GM12878 (cell line): Measurements from ENCODE around the gene ACVR1B. TPM values are rescaled to one million over a fixed set of nuclear protein-coding genes. Genes with fewer than 3 reads are reported as not detected.

Experiments
- ATAC-seq: fragments of 200-7000 bp; cut with Tn5 transposase; 3 replicates; pipeline ENCODE4 v1.9.1; 2020; ENCODE audit warnings: mild to moderate bottlenecking, moderate library complexity
- BruUV-seq: library from RNA; stranded (reverse); fragments of 400-500 nt; replicated peaks from 2 replicates; lab custom pipeline; 2021; lab: Mats Ljungman, UMichigan
- CTCF ChIA-PET: fragments of 300-600 bp; sonication (Branson Sonifier 250); formaldehyde crosslinking; extraction: SDS; loops from one replicate; lab custom pipeline; 2021; ENCODE audit warnings: inconsistent platforms; lab: Yijun Ruan, JAX
- POLR2A ChIA-PET: fragments of 350-600 bp; formaldehyde crosslinking; extraction: SDS; loops from one replicate; lab custom pipeline; 2021; ENCODE audit warnings: inconsistent platforms; lab: Charles Lee
- RAD21 ChIA-PET: fragments of 300-600 bp; sonication (Branson Sonifier 250); formaldehyde crosslinking; loops from one replicate; lab custom pipeline; 2023; ENCODE audit warnings: antibody characterized with exemption; ENCODE audit not compliant: unreplicated experiment; lab: Charles Lee
- SMC1A ChIA-PET: fragments of 300-600 bp; sonication (Branson Sonifier 250); formaldehyde crosslinking; loops from one replicate; lab custom pipeline; 2023; ENCODE audit not compliant: unreplicated experiment, uncharacterized antibody; lab: Charles Lee
- DNase-seq: peaks from one replicate; pipeline ENCODE4 v3.0.0-alpha.2; 2011; ENCODE audit warnings: low read depth, low spot score
- FAIRE-seq: peaks from 3 replicates; lab custom pipeline; 2011; peaks lifted over from hg19 to GRCh38; lab: Jason Lieb, UNC
- H2AFZ ChIP-seq: 2 replicates; pipeline ENCODE4 v1.6.0; 2011; ENCODE audit warnings: low read depth, low read length, control low read depth; ENCODE audit not compliant: control insufficient read depth
- H3K27ac ChIP-seq: 2 replicates; pipeline ENCODE4 v1.5.1; 2011; ENCODE audit warnings: control low read depth; ENCODE audit not compliant: control insufficient read depth, insufficient read depth
- H3K27me3 ChIP-seq, 2 experiments: replicated peaks in 1 of 2; 2 replicates each; pipeline versions ENCODE4 v1.6.0 to v1.6.1; 2011; ENCODE audit warnings: low read length in 1 of 2; ENCODE audit not compliant: control insufficient read depth in 2 of 2, insufficient read depth in 2 of 2
- H3K36me3 ChIP-seq, 2 experiments: 2 replicates each; pipeline ENCODE4 v1.5.1; 2011; ENCODE audit warnings: low read length in 1 of 2; ENCODE audit not compliant: control insufficient read depth in 2 of 2, insufficient read depth in 2 of 2
- H3K4me1 ChIP-seq: 2 replicates; pipeline ENCODE4 v1.6.1; 2011; ENCODE audit warnings: mild to moderate bottlenecking, low read length, moderate library complexity, mixed read lengths; ENCODE audit not compliant: control insufficient read depth, insufficient read depth
- H3K4me2 ChIP-seq: 2 replicates; pipeline ENCODE4 v1.6.0; 2011; ENCODE audit warnings: control low read depth; ENCODE audit not compliant: control insufficient read depth, insufficient read depth
- H3K4me3 ChIP-seq: fragments of 200-600 bp; sonication (generic); 2 replicates; pipeline ENCODE4 v1.5.1; 2016
- H3K79me2 ChIP-seq: 2 replicates; pipeline ENCODE4 v1.6.0; 2011; ENCODE audit warnings: low read length; ENCODE audit not compliant: control insufficient read depth, insufficient read depth
- H3K9ac ChIP-seq: 2 replicates; pipeline ENCODE4 v1.8.0; 2011; ENCODE audit warnings: low read length, control low read depth, mixed read lengths; ENCODE audit not compliant: control insufficient read depth, insufficient read depth
- H3K9me3 ChIP-seq: replicated peaks from 3 replicates; pipeline ENCODE4 v1.5.1; 2011; ENCODE audit warnings: mild to moderate bottlenecking, low read length; ENCODE audit not compliant: control insufficient read depth, insufficient read depth
- H4K20me1 ChIP-seq: 2 replicates; pipeline ENCODE4 v1.6.0; 2011; ENCODE audit not compliant: control insufficient read depth, insufficient read depth
- CHD1 ChIP-seq: IDR thresholded peaks from 2 replicates; pipeline ENCODE4 v1.6.1; 2012; ENCODE audit warnings: low read depth, low read length, improper control_type of control experiment
- CHD2 ChIP-seq: IDR thresholded peaks from 2 replicates; pipeline ENCODE4 v1.6.1; 2011; ENCODE audit warnings: low read depth, low read length, improper control_type of control experiment, borderline replicate concordance
- CREM ChIP-seq: IDR thresholded peaks from 2 replicates; pipeline ENCODE4 v1.6.1; 2014; ENCODE audit warnings: antibody characterized with exemption, low read depth
- GATAD2B ChIP-seq: fragments of 450-650 bp; conservative IDR thresholded peaks from 2 replicates; pipeline ENCODE4 v1.6.1; 2017; ENCODE audit warnings: low read depth, mild to moderate bottlenecking, moderate library complexity
- HDAC6 ChIP-seq: fragments of 200-600 bp; sonication (generic); IDR thresholded peaks from one replicate; pipeline ENCODE4 v1.8.0; 2017; ENCODE audit warnings: antibody characterized with exemption; ENCODE audit not compliant: unreplicated experiment
- NR2C1 ChIP-seq: fragments of 450-650 bp; IDR thresholded peaks from 2 replicates; pipeline ENCODE4 v1.6.1; 2017; ENCODE audit warnings: antibody characterized with exemption, mild to moderate bottlenecking, moderate library complexity
- RAD21 ChIP-seq: IDR thresholded peaks from 2 replicates; pipeline ENCODE4 v1.6.1; 2011; ENCODE audit warnings: mild to moderate bottlenecking, low read depth, low read length, moderate library complexity; ENCODE audit not compliant: insufficient read depth
- RB1 ChIP-seq: fragments of 450-650 bp; formaldehyde crosslinking; IDR thresholded peaks from 2 replicates; pipeline ENCODE4 v1.6.1; 2017; ENCODE audit warnings: mild to moderate bottlenecking, borderline replicate concordance
- SMC3 ChIP-seq: IDR thresholded peaks from 2 replicates; pipeline ENCODE4 v1.6.1; 2011; ENCODE audit warnings: low read length, improper control_type of control experiment, borderline replicate concordance
- TCF12 ChIP-seq: IDR thresholded peaks from 2 replicates; pipeline ENCODE4 v1.6.1; 2011; ENCODE audit warnings: low read depth, mild to moderate bottlenecking, low read length
- ZBTB40 ChIP-seq: fragments of 450-650 bp; IDR thresholded peaks from 2 replicates; pipeline ENCODE4 v1.6.1; 2016; ENCODE audit warnings: mild to moderate bottlenecking, moderate library complexity, borderline replicate concordance
- WGBS: methylation state at CpG from one replicate; pipeline ENCODE4 v1.1.6; 2016; ENCODE audit warnings: low lambda C conversion rate; ENCODE audit not compliant: insufficient replicate concordance, insufficient coverage; ENCODE audit errors: missing lambda C conversion rate; 5-methylcytosine and 5-hydroxymethylcytosine counted together
- in situ Hi-C: fragments of 300-500 bp; cut with MboI; formaldehyde crosslinking; loops from 9 replicates; pipeline ENCODE4 v1.14.3; 2018; ENCODE audit warnings: mixed read lengths
- intact Hi-C: fragments of 100-400 bp; cut with micrococcal nuclease; formaldehyde crosslinking; loops from one replicate; pipeline ENCODE4 v1.14.2; 2022; ENCODE audit not compliant: unreplicated experiment
- polyA plus RNA-seq, 11 experiments: library from polyadenylated mRNA; depleted of rRNA in 4 of 11; unstranded in 6 of 11; stranded (reverse) in 5 of 11; fragments of >200 nt; fragmentation: Nextera tagmentation in 4 of 11; fragmentation: Illumina TruSeq in 1 of 11; extraction: Ambion mirVana in 4 of 11; extraction: Trizol in 1 of 11; gene quantifications; 1 replicate in 1 of 11; 2 replicates in 10 of 11; pipeline versions ENCODE4 v1.2.1 to v1.2.3, GENCODE V29; 2011 to 2016; ENCODE audit warnings: inconsistent platforms in 2 of 11, missing spikeins in 2 of 11, low read depth in 1 of 11
- total RNA-seq, 4 experiments: library from RNA; depleted of rRNA in 3 of 4; stranded (reverse); fragments of >200 nt in 3 of 4; fragmentation: Illumina TruSeq in 1 of 4; extraction: Trizol in 1 of 4; gene quantifications; 2 replicates each; pipeline versions ENCODE4 v1.2.1 to v1.2.3, GENCODE V29; 2013 to 2021

Gene ACVR1B
- total and polyA plus RNA-seq, 10 of the 15 experiments (the other 5 are each of a cell fraction or from before 2014, with no cell fraction given), result 0.02 to 0.69 (median 0.16) TPM; not detected in 2

DNA sequence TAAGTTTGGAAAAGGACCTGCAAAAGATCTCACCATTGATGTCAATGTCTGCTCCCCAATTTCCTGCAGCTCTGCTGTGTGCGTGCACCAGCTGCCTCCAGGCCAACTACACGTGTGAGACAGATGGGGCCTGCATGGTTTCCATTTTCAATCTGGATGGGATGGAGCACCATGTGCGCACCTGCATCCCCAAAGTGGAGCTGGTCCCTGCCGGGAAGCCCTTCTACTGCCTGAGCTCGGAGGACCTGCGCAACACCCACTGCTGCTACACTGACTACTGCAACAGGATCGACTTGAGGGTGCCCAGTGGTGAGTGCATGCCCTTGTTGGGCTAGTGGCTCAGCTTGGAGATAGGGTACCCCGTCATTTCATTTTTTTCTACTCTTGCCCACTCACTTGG lies 23.7 kb downstream of the ACVR1B start:
- Histone ChIP-seq H3K4me1 (peaks cover 30% of the 10 kb centered on the region), H3K4me3 (no peak overlapping the region), H4K20me1 (no peaks in the 10 kb centered on the region; the same call in 1 of the 2 replicates), H3K9me3 (no peaks in the 10 kb centered on the region), H3K4me2 (no peak overlapping the region), H3K36me3 (no peaks in the 10 kb centered on the region), H3K27me3 (peaks cover 0 to 10% of the 10 kb centered on the region in 2 experiments; a peak in 3 of 4 replicates), H3K9ac (no peak overlapping the region), H3K27ac (no peak overlapping the region), H3K79me2 (no peaks in the 10 kb centered on the region), H2AFZ (no peak overlapping the region)
- POLR2A ChIA-PET, result no interaction called here
- WGBS, result 60% methylated on average over 7 of the region's 8 CpGs
- SMC1A ChIA-PET, result interaction anchor here (1.1 kb wide), 2 partner anchors 47 to 48 kb away, joined by 3 read pairs; no protein-coding TSS in a partner anchor
- DNase-seq, result no peak
- BruUV-seq, result no TSS peak
- CTCF ChIA-PET, result interaction anchor here (0.6 to 0.8 kb wide), 2 partner anchors 23 to 1676 kb away, joined by 3 read pairs; no protein-coding TSS in a partner anchor
- ATAC-seq, result no peak
- no peak for FAIRE-seq
- intact Hi-C loops, result no loop called here
- RAD21 ChIA-PET, result interaction anchor here (1.0 kb wide), 1 partner anchor 57 kb away, joined by 3 read pairs; no protein-coding TSS in a partner anchor
- TF ChIP-seq SMC3 (no peak), NR2C1 (no peak), TCF12 (no peak), CHD2 (no peak), CREM (no peak), ZBTB40 (no peak), HDAC6 (no peak), GATAD2B (no peak), CHD1 (no peak), RAD21 (no peak), RB1 (no peak)
- in situ Hi-C loops, result no loop called here
